Neural cell (in vitro differentiated cells): ENCODE measurements around the gene CD163L1. TPM values are rescaled to one million over a fixed set of nuclear protein-coding genes. Genes with fewer than 3 reads are reported as not detected.

ENCODE experiments used
- H2AFZ ChIP-seq: fragments of 200-600, 300-800 bp; sonication (generic), shearing (Covaris generic); 2 replicates; pipeline ENCODE4 v1.6.0; 2014; ENCODE audit warnings: low read depth, mild to moderate bottlenecking, antibody characterized with exemption, low read length, moderate library complexity
- H3F3A ChIP-seq: fragments of 200-600 bp; shearing (Covaris generic); 2 replicates; pipeline ENCODE4 v1.6.1; 2016; ENCODE audit warnings: mild to moderate bottlenecking, moderate library complexity, mixed read lengths, antibody characterized with exemption, low read length; ENCODE audit not compliant: insufficient read depth, poor library complexity, severe bottlenecking
- H3K27ac ChIP-seq: fragments of 200-600, 300-800 bp; sonication (generic), shearing (Covaris generic); 2 replicates; pipeline ENCODE4 v1.5.1; 2014; ENCODE audit warnings: mild to moderate bottlenecking, low read length, moderate library complexity
- H3K27me3 ChIP-seq: fragments of 300-800, 200-600 bp; sonication (generic), shearing (Covaris generic); 2 replicates; pipeline ENCODE4 v1.6.0; 2014; ENCODE audit warnings: mild to moderate bottlenecking, low read depth, low read length, moderate library complexity; ENCODE audit not compliant: insufficient read depth
- H3K36me3 ChIP-seq: fragments of 300-800, 200-600 bp; sonication (generic), shearing (Covaris generic); 2 replicates; pipeline ENCODE4 v1.5.1; 2014; ENCODE audit warnings: mild to moderate bottlenecking, antibody characterized with exemption, low read length, moderate library complexity; ENCODE audit not compliant: insufficient read depth
- H3K4me2 ChIP-seq: fragments of 300-800, 200-600 bp; sonication (generic), shearing (Covaris generic); 2 replicates; pipeline ENCODE4 v1.6.0; 2014; ENCODE audit warnings: mild to moderate bottlenecking, low read length
- H3K4me3 ChIP-seq: fragments of 300-800, 200-600 bp; sonication (generic), shearing (Covaris generic); 2 replicates; pipeline ENCODE4 v1.5.1; 2014; ENCODE audit warnings: mild to moderate bottlenecking, low read length, moderate library complexity
- H3K79me2 ChIP-seq: fragments of 200-600 bp; shearing (Covaris generic); replicated peaks from 2 replicates; pipeline ENCODE4 v1.6.0; 2014; ENCODE audit warnings: mild to moderate bottlenecking, low read length, moderate library complexity; ENCODE audit not compliant: insufficient read depth
- H3K9ac ChIP-seq: fragments of 300-800, 200-600 bp; sonication (generic), shearing (Covaris generic); 2 replicates; pipeline ENCODE4 v1.6.1; 2016; ENCODE audit warnings: mild to moderate bottlenecking, low read length, mixed read lengths
- H3K9me2 ChIP-seq: fragments of 200-600 bp; shearing (Covaris generic); 2 replicates; pipeline ENCODE4 v1.6.1; 2016; ENCODE audit warnings: mild to moderate bottlenecking, low read length, mixed read lengths; ENCODE audit not compliant: insufficient read depth
- H3K9me3 ChIP-seq: fragments of 200-600, 300-800 bp; sonication (generic), shearing (Covaris generic); 2 replicates; pipeline ENCODE4 v1.6.1; 2016; ENCODE audit warnings: mild to moderate bottlenecking, mixed run types, low read length, moderate library complexity, mixed read lengths
- H4K20me1 ChIP-seq: fragments of 200-600 bp; shearing (Covaris generic); 2 replicates; pipeline ENCODE4 v1.6.1; 2016; ENCODE audit warnings: mild to moderate bottlenecking, mixed run types; ENCODE audit not compliant: insufficient read depth
- CTCF ChIP-seq: fragments of 450-650 bp; IDR thresholded peaks from 2 replicates; pipeline ENCODE4 v1.5.1; 2014; ENCODE audit warnings: antibody characterized with exemption, mild to moderate bottlenecking, moderate library complexity; ENCODE audit not compliant: poor library complexity, severe bottlenecking
- EP300 ChIP-seq: fragments of 450-650 bp; conservative IDR thresholded peaks from 2 replicates; pipeline ENCODE4 v1.6.1; 2014; ENCODE audit warnings: antibody characterized with exemption, mild to moderate bottlenecking, moderate library complexity; ENCODE audit not compliant: poor library complexity, severe bottlenecking
- EZH2 ChIP-seq: fragments of 200-600, 300-800 bp; shearing (Covaris generic), sonication (generic); IDR thresholded peaks from 2 replicates; pipeline ENCODE4 v1.6.1; 2014; ENCODE audit warnings: antibody characterized with exemption, low read length, borderline replicate concordance, mild to moderate bottlenecking; ENCODE audit not compliant: insufficient read depth, poor library complexity, severe bottlenecking
- MXI1 ChIP-seq: fragments of 450-650 bp; conservative IDR thresholded peaks from 2 replicates; pipeline ENCODE4 v1.6.1; 2014; ENCODE audit warnings: antibody characterized with exemption, mild to moderate bottlenecking; ENCODE audit not compliant: poor library complexity, severe bottlenecking
- POLR2AphosphoS5 ChIP-seq: IDR thresholded peaks from 2 replicates; pipeline ENCODE4 v1.6.1; 2012
- RAD21 ChIP-seq: fragments of 450-650 bp; conservative IDR thresholded peaks from 2 replicates; pipeline ENCODE4 v1.6.1; 2014; ENCODE audit warnings: antibody characterized with exemption, mild to moderate bottlenecking, moderate library complexity
- REST ChIP-seq: IDR thresholded peaks from 2 replicates; pipeline ENCODE4 v1.6.1; 2012; ENCODE audit warnings: borderline replicate concordance
- SMC3 ChIP-seq: fragments of 450-650 bp; conservative IDR thresholded peaks from 2 replicates; pipeline ENCODE4 v1.6.1; 2014; ENCODE audit warnings: antibody characterized with exemption, mild to moderate bottlenecking, moderate library complexity; ENCODE audit not compliant: poor library complexity
- TAF1 ChIP-seq: IDR thresholded peaks from 2 replicates; pipeline ENCODE4 v1.6.1; 2012; ENCODE audit warnings: low read depth
- polyA plus RNA-seq: library from polyadenylated mRNA; depleted of rRNA; stranded (reverse); fragments of >200 nt; gene quantifications from 2 replicates; pipeline ENCODE4 v1.2.3, GENCODE V29; 2014

CD163L1 gene
- polyA plus RNA-seq, 1 donor from 2014 or later, result 0.62 TPM

GRCh38 chr12:7373226-7373625, 70.7 kb downstream of the CD163L1 start:
- Histone ChIP-seq H3K27ac (no peak overlapping the region), H3K4me2 (no peak overlapping the region), H2AFZ (no peak overlapping the region), H3K27me3 (no peaks in the 10 kb centered on the region), H3K9me3 (no peaks in the 10 kb centered on the region), H3K36me3 (no peaks in the 10 kb centered on the region), H3K4me3 (no peak overlapping the region), H3K79me2 (no peaks in the 10 kb centered on the region), H4K20me1 (no peaks in the 10 kb centered on the region), H3K9ac (no peak overlapping the region), H3F3A (no peaks in the 10 kb centered on the region), H3K9me2 (no peaks in the 10 kb centered on the region)
- no peak for TF ChIP-seq SMC3
- peak; percentile 16 for TF ChIP-seq MXI1

- Histone ChIP-seq H3K27ac (no peak overlapping the region), H3K36me3 (no peaks in the 10 kb centered on the region), H3K27me3 (no peaks in the 10 kb centered on the region), H3F3A (no peaks in the 10 kb centered on the region), H3K79me2 (no peaks in the 10 kb centered on the region), H3K4me2 (no peak overlapping the region), H3K4me3 (no peak overlapping the region), H3K9me3 (no peaks in the 10 kb centered on the region), H2AFZ (no peak overlapping the region), H3K9me2 (no peaks in the 10 kb centered on the region), H3K9ac (no peak overlapping the region), H4K20me1 (no peaks in the 10 kb centered on the region)
- TF ChIP-seq SMC3 (no peak), REST (no peak), TAF1 (no peak), POLR2AphosphoS5 (no peak), EZH2 (no peak), MXI1 (no peak), EP300 (no peak), RAD21 (no peak), CTCF (no peak)
Observed at GRCh38 chr12:7369274-7369729, 74.7 kb downstream of the CD163L1 start.

- Histone ChIP-seq H3K9me3 (no peaks in the 10 kb centered on the region), H3K4me2 (no peak overlapping the region), H3K9ac (no peak overlapping the region), H3F3A (no peaks in the 10 kb centered on the region), H3K27me3 (no peaks in the 10 kb centered on the region), H3K36me3 (no peaks in the 10 kb centered on the region), H3K4me3 (no peak overlapping the region), H2AFZ (no peak overlapping the region), H4K20me1 (no peaks in the 10 kb centered on the region), H3K79me2 (no peaks in the 10 kb centered on the region), H3K27ac (no peak overlapping the region), H3K9me2 (no peaks in the 10 kb centered on the region)
- TF ChIP-seq TAF1 (no peak), SMC3 (no peak), POLR2AphosphoS5 (no peak), MXI1 (no peak), EP300 (no peak), RAD21 (no peak), EZH2 (no peak), REST (no peak), CTCF (no peak)
Observed at GRCh38 chr12:7362734-7363133, 81.2 kb downstream of the CD163L1 start.
